Stimulated activated CD4-positive, alpha-beta T cell treated with anti-CD3 and anti-CD28 coated beads, Interleukin-2, amount 100 ng/mL, for 24 hours (primary cell): Measurements from ENCODE around the gene CHCT1.
"Not testable (repeated sequence)": the region's sequence is repeated elsewhere in the genome, so short reads cannot be mapped to it uniquely, and the experiment has no call there.

Experiments used
- DNase-seq, 2 donors: peaks; one replicate each; pipeline ENCODE4 v3.0.0-alpha.2; 2020

Gene CHCT1

GRCh38 chr17:60422162-60422665 lies at the start of gene CHCT1:
Gene CHCT1 (plus strand): TSS chr17:60422489. CDS start chr17:60422593, 104 bp downstream.
- DNase-seq = no peak

GRCh38 chr17:60372790-60373483 lies 49.4 kb upstream of the CHCT1 start:
- DNase-seq = no peak

- DNase-seq = not testable (repeated sequence)
Measured at GRCh38 chr17:60378187-60378586, 44.1 kb upstream of the CHCT1 start.

- not testable (repeated sequence) for DNase-seq
Measured at GRCh38 chr17:60379461-60379860, 42.8 kb upstream of the CHCT1 start.

GRCh38 chr17:60381958-60382357 lies 40.3 kb upstream of the CHCT1 start:
- no peak for DNase-seq

- no peak for DNase-seq
Measured at GRCh38 chr17:60383379-60383778, 38.9 kb upstream of the CHCT1 start.

GRCh38 chr17:60384921-60385320 lies 37.4 kb upstream of the CHCT1 start:
- DNase-seq = not testable (repeated sequence)

GRCh38 chr17:60386147-60387058 lies 35.9 kb upstream of the CHCT1 start:
- no peak for DNase-seq

GRCh38 chr17:60387666-60388065 lies 34.6 kb upstream of the CHCT1 start:
- no peak for DNase-seq

- DNase-seq = no peak
Measured at GRCh38 chr17:60388742-60389141, 33.5 kb upstream of the CHCT1 start.

GRCh38 chr17:60390186-60390585 lies 32.1 kb upstream of the CHCT1 start:
- no peak for DNase-seq

GRCh38 chr17:60390925-60391470 lies 31.3 kb upstream of the CHCT1 start:
- DNase-seq = peak; percentile 17 to 24

GRCh38 chr17:60391471-60392041 lies 30.7 kb upstream of the CHCT1 start:
- no peak for DNase-seq

- DNase-seq = peak; percentile 99
Measured at GRCh38 chr17:60392042-60392844, 30.0 kb upstream of the CHCT1 start, which contains the start of gene USP32. Gene USP32 (minus strand): TSS chr17:60392133. CDS start chr17:60391939, 194 bp downstream.

- peak; percentile 42 to 55 for DNase-seq
Measured at GRCh38 chr17:60392845-60393702, 29.2 kb upstream of the CHCT1 start.

- no peak for DNase-seq
Measured at GRCh38 chr17:60393840-60394723, 28.2 kb upstream of the CHCT1 start.

- no peak for DNase-seq
Measured at GRCh38 chr17:60395508-60396065, 26.7 kb upstream of the CHCT1 start.

GRCh38 chr17:60396412-60396811 lies 25.9 kb upstream of the CHCT1 start:
- DNase-seq = no peak

- DNase-seq = no peak
Measured at GRCh38 chr17:60398227-60398959, 23.9 kb upstream of the CHCT1 start.
